Activated naive CD8-positive, alpha-beta T cell (primary cell): ENCODE results near the gene RNF111.

Experiments used
- H3K27ac Mint-ChIP-seq: one replicate; pipeline ENCODE4 v1.8.0; 2021; ENCODE audit warnings: mixed read lengths
- H3K27me3 Mint-ChIP-seq: one replicate; pipeline ENCODE4 v1.8.0; 2021; ENCODE audit warnings: mixed read lengths
- H3K36me3 Mint-ChIP-seq: one replicate; pipeline ENCODE4 v1.8.0; 2021; ENCODE audit warnings: mixed read lengths
- H3K4me1 Mint-ChIP-seq: one replicate; pipeline ENCODE4 v1.8.0; 2021; ENCODE audit warnings: low read depth, mixed read lengths
- H3K4me3 Mint-ChIP-seq: one replicate; pipeline ENCODE4 v1.8.0; 2021; ENCODE audit warnings: mild to moderate bottlenecking, mixed read lengths
- H3K9me3 Mint-ChIP-seq: one replicate; pipeline ENCODE4 v1.8.0; 2021; ENCODE audit warnings: low read depth, mixed read lengths

The RNF111 gene

GRCh38 chr15:59063042-59063441 lies 75.6 kb downstream of the RNF111 start:
- Mint-ChIP-seq H3K9me3 (no peaks in the 10 kb centered on the region), H3K27ac (no peak overlapping the region), H3K4me3 (no peak overlapping the region), H3K27me3 (no peaks in the 10 kb centered on the region), H3K36me3 (peaks cover 19% of the 10 kb centered on the region), H3K4me1 (no peaks in the 10 kb centered on the region)

DNA sequence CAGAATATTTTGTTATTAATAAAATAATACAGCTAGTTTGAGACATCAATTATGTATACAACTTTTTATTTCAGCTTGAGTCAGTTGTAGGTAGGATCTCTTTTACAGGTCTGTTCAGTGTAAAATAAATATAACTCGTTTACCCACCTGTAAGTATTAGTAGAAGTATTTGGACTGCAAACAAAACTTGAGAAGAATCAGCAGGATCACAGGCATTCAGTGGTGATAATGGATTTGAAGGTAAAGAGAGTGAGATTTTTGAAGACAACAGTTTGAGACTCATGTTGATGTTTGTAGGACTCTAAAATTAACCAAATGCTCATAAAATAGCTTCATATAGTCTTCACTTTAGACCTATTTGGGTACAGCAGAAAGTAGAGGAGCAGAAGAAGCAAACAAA lies 82.0 kb downstream of the RNF111 start:
- no peaks in the 10 kb centered on the region for H3K9me3 Mint-ChIP-seq
- H3K27ac Mint-ChIP-seq = no peak overlapping the region
- H3K4me1 Mint-ChIP-seq = peaks cover 6% of the 10 kb centered on the region
- H3K27me3 Mint-ChIP-seq = no peaks in the 10 kb centered on the region
- peaks cover 26% of the 10 kb centered on the region for H3K36me3 Mint-ChIP-seq
- no peak overlapping the region for H3K4me3 Mint-ChIP-seq

GRCh38 chr15:59074607-59075006 lies 87.1 kb downstream of the RNF111 start:
- Mint-ChIP-seq H3K36me3 (peaks cover 23% of the 10 kb centered on the region), H3K9me3 (no peaks in the 10 kb centered on the region), H3K27ac (peak overlapping the region; percentile 73)

GRCh38 chr15:59087731-59088130 lies 100.3 kb downstream of the RNF111 start:
- peak overlapping the region; percentile 17 for H3K27ac Mint-ChIP-seq
- no peaks in the 10 kb centered on the region for H3K4me1 Mint-ChIP-seq
- no peaks in the 10 kb centered on the region for H3K9me3 Mint-ChIP-seq
- no peak overlapping the region for H3K4me3 Mint-ChIP-seq
- H3K36me3 Mint-ChIP-seq = peaks cover 4% of the 10 kb centered on the region
- H3K27me3 Mint-ChIP-seq = no peaks in the 10 kb centered on the region

More at GRCh38 chr15:59074607-59075006, 87.1 kb downstream of the RNF111 start:
- H3K4me3 Mint-ChIP-seq = no peak overlapping the region
- peaks cover 14% of the 10 kb centered on the region for H3K4me1 Mint-ChIP-seq
- no peaks in the 10 kb centered on the region for H3K27me3 Mint-ChIP-seq

DNA sequence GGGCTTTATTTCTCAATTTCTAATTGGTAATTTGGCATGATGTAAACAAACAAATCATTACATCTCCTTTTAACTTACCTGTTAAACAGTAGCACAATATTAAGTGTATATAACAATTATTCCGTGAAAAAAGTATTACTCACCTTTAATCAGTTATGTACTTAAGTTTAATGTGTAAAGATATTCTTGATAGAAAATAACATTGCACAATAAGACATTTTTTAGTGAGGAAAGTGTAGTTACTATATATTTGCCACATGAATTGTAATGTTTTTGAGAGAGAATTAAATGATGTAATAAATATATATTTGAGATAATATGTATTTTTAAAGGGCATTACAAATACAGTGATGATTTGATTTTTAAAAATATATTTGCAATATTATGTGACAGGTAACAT lies 106.6 kb downstream of the RNF111 start:
- Mint-ChIP-seq H3K4me1 (peaks cover 10% of the 10 kb centered on the region), H3K27me3 (no peaks in the 10 kb centered on the region), H3K27ac (no peak overlapping the region), H3K36me3 (peaks cover 9% of the 10 kb centered on the region), H3K9me3 (no peaks in the 10 kb centered on the region), H3K4me3 (no peak overlapping the region)

GRCh38 chr15:59096429-59096828 lies 109.0 kb downstream of the RNF111 start:
- Mint-ChIP-seq H3K36me3 (peaks cover 9% of the 10 kb centered on the region), H3K4me3 (no peak overlapping the region), H3K4me1 (peaks cover 22% of the 10 kb centered on the region), H3K27ac (no peak overlapping the region), H3K27me3 (no peaks in the 10 kb centered on the region), H3K9me3 (no peaks in the 10 kb centered on the region)

DNA sequence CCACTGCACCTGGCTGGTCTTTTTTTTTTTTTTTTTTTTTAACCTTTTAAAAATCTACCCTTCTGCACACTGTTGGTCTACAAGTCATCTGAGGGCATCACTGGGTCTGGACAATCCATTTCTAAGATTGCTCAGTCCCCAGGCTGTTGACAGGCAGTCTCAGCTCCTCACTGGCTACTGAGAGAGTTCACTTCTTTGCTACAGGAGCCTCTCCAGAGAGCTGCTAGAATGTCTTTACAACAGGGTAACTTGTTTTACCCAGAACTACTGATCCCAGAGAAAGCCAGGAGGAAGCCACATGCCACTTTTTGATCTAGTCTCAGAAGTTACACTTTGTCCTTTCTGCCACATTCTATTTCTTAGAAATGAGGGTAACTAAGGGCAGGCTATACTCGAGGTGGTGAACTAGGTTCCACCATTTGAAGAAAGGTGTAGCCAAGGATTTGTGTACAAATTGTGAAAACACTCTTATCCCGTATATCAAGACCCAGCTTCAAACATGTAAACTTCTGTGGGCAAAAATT lies 111.8 kb downstream of the RNF111 start:
- Mint-ChIP-seq H3K4me3 (no peak overlapping the region), H3K36me3 (peaks cover 2% of the 10 kb centered on the region), H3K27me3 (no peaks in the 10 kb centered on the region), H3K27ac (peak overlapping the region; percentile 51), H3K9me3 (no peaks in the 10 kb centered on the region), H3K4me1 (peaks cover 24% of the 10 kb centered on the region)

DNA sequence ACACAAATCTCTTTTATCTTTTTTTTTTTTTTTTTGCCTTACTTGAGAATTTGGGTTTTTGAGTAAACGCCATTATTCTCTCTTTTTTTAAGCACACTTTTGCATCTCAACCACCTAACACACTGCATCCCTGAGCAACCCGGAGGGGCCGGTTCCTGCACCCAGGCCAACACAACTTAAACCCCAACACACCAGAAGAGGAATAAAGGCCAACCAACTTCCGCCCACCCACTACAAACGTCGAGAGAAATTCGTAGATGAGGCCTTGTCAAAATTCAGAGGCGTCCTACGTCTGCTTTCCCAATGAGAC lies 117.1 kb downstream of the RNF111 start:
- H3K27ac Mint-ChIP-seq = peak overlapping the region; percentile 83
- H3K36me3 Mint-ChIP-seq = no peaks in the 10 kb centered on the region
- no peaks in the 10 kb centered on the region for H3K9me3 Mint-ChIP-seq
- H3K4me3 Mint-ChIP-seq = peak overlapping the region; percentile 94
- H3K4me1 Mint-ChIP-seq = peaks cover 15% of the 10 kb centered on the region
- no peaks in the 10 kb centered on the region for H3K27me3 Mint-ChIP-seq

DNA sequence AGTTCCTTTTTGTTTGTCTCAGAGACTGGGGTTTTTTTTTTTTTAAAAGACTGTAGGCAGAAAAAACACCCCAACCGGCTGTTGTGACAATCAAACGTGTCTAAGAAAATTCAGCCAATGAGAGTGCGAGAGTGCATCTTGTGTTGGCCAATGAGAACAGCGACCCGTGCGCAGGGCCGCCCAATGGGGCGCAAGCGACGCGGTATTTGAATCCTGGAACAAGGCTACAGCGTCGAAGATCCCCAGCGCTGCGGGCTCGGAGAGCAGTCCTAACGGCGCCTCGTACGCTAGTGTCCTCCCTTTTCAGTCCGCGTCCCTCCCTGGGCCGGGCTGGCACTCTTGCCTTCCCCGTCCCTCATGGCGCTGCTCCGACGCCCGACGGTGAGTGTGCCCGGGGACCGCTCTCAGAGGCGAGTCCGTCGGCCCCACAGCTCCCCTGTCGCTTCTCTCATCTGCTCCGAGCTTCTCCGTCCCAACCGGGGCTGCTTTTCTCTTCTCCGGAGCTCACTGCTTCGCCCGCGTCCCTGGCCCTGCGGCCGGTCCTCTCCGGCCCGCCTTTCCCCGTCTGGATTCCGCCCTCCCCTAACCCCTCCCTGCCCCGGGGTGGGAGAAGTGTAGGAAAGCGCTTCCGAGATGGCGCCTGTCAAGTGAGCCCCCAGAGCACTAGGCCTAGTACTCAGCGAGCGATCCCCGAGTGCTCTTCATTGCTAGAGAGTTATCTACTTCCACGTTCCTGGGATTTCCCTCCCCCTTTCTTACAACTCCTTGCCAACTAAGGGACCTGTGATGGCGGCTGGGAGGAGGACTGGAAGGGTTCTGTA lies 117.7 kb downstream of the RNF111 start, which contains the start of gene CCNB2:
Gene CCNB2, plus strand, starts transcription at position 235 of the 821 bp plus-strand sequence. Its CDS starts 123 bp downstream, at position 358.
- H3K4me3 Mint-ChIP-seq = peak within 1 kb of the TSS; percentile 94
- H3K27ac Mint-ChIP-seq = peak within 1 kb of the TSS; percentile 83
- H3K27me3 Mint-ChIP-seq = no peaks in the 10 kb centered on the region
- H3K9me3 Mint-ChIP-seq = no peaks in the 10 kb centered on the region
- peaks cover 10% of the 10 kb centered on the region for H3K4me1 Mint-ChIP-seq
- H3K36me3 Mint-ChIP-seq = no peaks in the 10 kb centered on the region

GRCh38 chr15:59105854-59106253 lies 118.4 kb downstream of the RNF111 start:
- Mint-ChIP-seq H3K4me3 (peak overlapping the region; percentile 94), H3K27ac (no peak overlapping the region), H3K4me1 (peaks cover 9% of the 10 kb centered on the region), H3K9me3 (no peaks in the 10 kb centered on the region), H3K36me3 (no peaks in the 10 kb centered on the region), H3K27me3 (no peaks in the 10 kb centered on the region)

DNA sequence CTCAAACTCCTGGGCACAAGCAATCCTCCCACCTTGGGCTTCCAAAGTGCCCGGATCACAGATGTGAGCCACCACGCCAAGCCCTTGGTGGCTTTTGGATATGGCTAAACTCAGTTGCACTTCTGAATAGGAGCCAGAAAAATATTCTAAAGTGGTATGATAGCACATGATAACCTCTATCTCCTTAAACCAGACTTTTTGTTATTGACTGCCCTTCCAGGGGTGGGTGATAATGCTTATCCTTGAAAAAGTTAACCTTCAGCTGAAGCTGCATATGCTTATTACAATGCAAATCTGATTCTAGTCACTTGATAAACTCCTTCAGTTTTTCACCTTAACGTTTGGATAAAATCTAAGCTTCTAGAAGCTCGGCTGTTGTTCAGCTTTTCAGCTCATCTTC lies 123.8 kb downstream of the RNF111 start:
- Mint-ChIP-seq H3K36me3 (peaks cover under 1% of the 10 kb centered on the region), H3K27ac (no peak overlapping the region), H3K9me3 (no peaks in the 10 kb centered on the region), H3K4me3 (no peak overlapping the region), H3K4me1 (no peaks in the 10 kb centered on the region), H3K27me3 (no peaks in the 10 kb centered on the region)

GRCh38 chr15:59115047-59115446 lies 127.6 kb downstream of the RNF111 start:
- H3K4me3 Mint-ChIP-seq = no peak overlapping the region
- no peak overlapping the region for H3K27ac Mint-ChIP-seq
- H3K27me3 Mint-ChIP-seq = no peaks in the 10 kb centered on the region
- H3K36me3 Mint-ChIP-seq = peaks cover 3% of the 10 kb centered on the region
- H3K9me3 Mint-ChIP-seq = no peaks in the 10 kb centered on the region
- no peaks in the 10 kb centered on the region for H3K4me1 Mint-ChIP-seq

DNA sequence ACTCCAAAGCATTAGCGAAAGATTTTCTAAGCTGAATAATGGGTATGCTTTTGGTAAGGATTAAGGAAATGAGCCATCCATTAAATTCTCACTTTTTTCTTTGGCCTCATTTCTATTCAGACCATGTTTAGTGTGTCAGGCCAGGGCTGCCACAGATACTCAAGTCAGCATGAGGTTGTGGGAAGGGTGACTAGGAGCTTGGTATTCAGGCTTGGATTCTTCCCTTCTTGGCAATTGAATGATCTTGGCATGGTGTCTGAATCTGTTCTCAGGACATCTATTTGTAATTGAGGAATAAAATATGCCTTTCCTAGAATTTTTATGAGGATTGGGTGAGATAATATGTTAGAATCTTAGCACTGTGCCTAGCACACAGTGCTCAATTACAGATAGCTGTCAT lies 128.7 kb downstream of the RNF111 start:
- Mint-ChIP-seq H3K4me3 (no peak overlapping the region), H3K27ac (no peak overlapping the region)

DNA sequence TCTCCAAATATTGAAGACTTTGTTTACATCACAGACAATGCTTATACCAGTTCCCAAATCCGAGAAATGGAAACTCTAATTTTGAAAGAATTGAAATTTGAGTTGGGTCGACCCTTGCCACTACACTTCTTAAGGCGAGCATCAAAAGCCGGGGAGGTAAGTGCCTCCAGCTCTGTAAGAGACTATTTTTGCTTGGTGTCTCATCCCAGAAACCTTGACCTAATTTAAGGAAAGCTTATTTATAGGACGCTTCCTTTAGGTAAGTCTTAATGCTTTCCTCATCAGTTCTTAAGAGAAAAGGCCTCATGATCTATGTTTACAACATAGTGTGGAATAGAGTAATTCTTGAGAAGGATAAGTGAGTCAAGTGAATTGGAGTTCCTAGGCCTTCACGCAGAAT lies 129.3 kb downstream of the RNF111 start:
- Mint-ChIP-seq H3K9me3 (no peaks in the 10 kb centered on the region), H3K36me3 (peaks cover 3% of the 10 kb centered on the region), H3K4me1 (no peaks in the 10 kb centered on the region), H3K4me3 (no peak overlapping the region), H3K27me3 (no peaks in the 10 kb centered on the region), H3K27ac (no peak overlapping the region)

More for the DNA sequence above, 128.7 kb downstream of the RNF111 start:
- peaks cover 3% of the 10 kb centered on the region for H3K36me3 Mint-ChIP-seq
- H3K4me1 Mint-ChIP-seq = no peaks in the 10 kb centered on the region
- H3K27me3 Mint-ChIP-seq = no peaks in the 10 kb centered on the region
- no peaks in the 10 kb centered on the region for H3K9me3 Mint-ChIP-seq

GRCh38 chr15:59119625-59120024 lies 132.2 kb downstream of the RNF111 start:
- Mint-ChIP-seq H3K4me1 (no peaks in the 10 kb centered on the region), H3K27me3 (no peaks in the 10 kb centered on the region), H3K36me3 (peaks cover 3% of the 10 kb centered on the region), H3K4me3 (no peak overlapping the region), H3K27ac (no peak overlapping the region), H3K9me3 (no peaks in the 10 kb centered on the region)

GRCh38 chr15:59120937-59121336 lies 133.5 kb downstream of the RNF111 start:
- Mint-ChIP-seq H3K27ac (no peak overlapping the region), H3K9me3 (no peaks in the 10 kb centered on the region), H3K4me1 (no peaks in the 10 kb centered on the region), H3K4me3 (no peak overlapping the region), H3K36me3 (peaks cover 3% of the 10 kb centered on the region), H3K27me3 (no peaks in the 10 kb centered on the region)
